A673 (cell line): ENCODE measurements around the gene JCHAIN. TPM values are rescaled to one million over a fixed set of nuclear protein-coding genes. Genes with fewer than 3 reads are reported as not detected.
"Not testable (repeated sequence)": the region's sequence is repeated elsewhere in the genome, so short reads cannot be mapped to it uniquely, and the experiment has no call there.

Source experiments
- BruUV-seq: library from RNA; stranded (reverse); fragments of 400-500 nt; replicated peaks from 2 replicates; lab custom pipeline; 2021; lab: Mats Ljungman, UMichigan
- CTCF ChIA-PET: fragments of 300-600 bp; sonication (Branson Sonifier 250); formaldehyde crosslinking; loops from one replicate; lab custom pipeline; 2022; ENCODE audit warnings: antibody characterized with exemption; lab: Charles Lee
- POLR2A ChIA-PET: fragments of 300-600 bp; sonication (Branson Sonifier 250); formaldehyde crosslinking; loops from one replicate; lab custom pipeline; 2022; ENCODE audit warnings: antibody characterized with exemption; ENCODE audit not compliant: low non-redundant PET; lab: Charles Lee
- DNase-seq: peaks from one replicate; pipeline ENCODE4 v3.0.0-alpha.2; 2015; ENCODE audit warnings: low spot score
- H3K27ac ChIP-seq: fragments of 200-600 bp; sonication (generic); 2 replicates; pipeline ENCODE4 v1.5.1; 2016; ENCODE audit warnings: mixed run types, low read depth, mild to moderate bottlenecking, mixed read lengths, antibody characterized with exemption, low read length; ENCODE audit not compliant: poor library complexity, severe bottlenecking
- H3K27me3 ChIP-seq: fragments of 200-600 bp; sonication (generic); replicated peaks from 2 replicates; pipeline ENCODE4 v1.6.1; 2017; ENCODE audit warnings: mixed run types, low read depth, mild to moderate bottlenecking, mixed read lengths, antibody characterized with exemption, low read length; ENCODE audit not compliant: insufficient read depth, poor library complexity
- H3K36me3 ChIP-seq: fragments of 200-600 bp; sonication (generic); 2 replicates; pipeline ENCODE4 v1.6.1; 2016; ENCODE audit warnings: mixed run types, mild to moderate bottlenecking, mixed read lengths, antibody characterized with exemption, low read length; ENCODE audit not compliant: insufficient read depth, poor library complexity, severe bottlenecking
- H3K4me1 ChIP-seq: fragments of 200-600 bp; sonication (generic); 2 replicates; pipeline ENCODE4 v1.6.1; 2017; ENCODE audit warnings: mixed run types, mild to moderate bottlenecking, mixed read lengths, antibody characterized with exemption, low read length; ENCODE audit not compliant: insufficient read depth, poor library complexity, severe bottlenecking
- H3K4me3 ChIP-seq: fragments of 200-600 bp; sonication (generic); 2 replicates; pipeline ENCODE4 v1.5.1; 2016; ENCODE audit warnings: low read depth, mixed run types, mild to moderate bottlenecking, mixed read lengths, low read length; ENCODE audit not compliant: poor library complexity, severe bottlenecking
- H3K9me3 ChIP-seq: fragments of 200-600 bp; sonication (generic); 2 replicates; pipeline ENCODE4 v1.6.1; 2016; ENCODE audit warnings: mixed run types, low read depth, mild to moderate bottlenecking, mixed read lengths, antibody characterized with exemption, low read length; ENCODE audit not compliant: poor library complexity, severe bottlenecking
- EZH2 ChIP-seq: fragments of 200-600 bp; sonication (generic); IDR thresholded peaks from 2 replicates; pipeline ENCODE4 v1.6.1; 2017; ENCODE audit warnings: borderline replicate concordance, low read depth, mild to moderate bottlenecking, mixed read lengths, antibody characterized with exemption, low read length; ENCODE audit not compliant: poor library complexity, severe bottlenecking
- intact Hi-C: fragments of 100-400 bp; cut with micrococcal nuclease; formaldehyde crosslinking; loops from one replicate; pipeline ENCODE4 v1.10.0; 2022; ENCODE audit not compliant: unreplicated experiment
- total RNA-seq: library from RNA; stranded (reverse); gene quantifications from 2 replicates; pipeline ENCODE4 v1.2.3, GENCODE V29; 2021
- TF ChIP-seq, protein P1 (sequence below): fragments of 300-800, 200-600 bp; sonication (generic); conservative IDR thresholded peaks from 2 replicates; pipeline ENCODE4 v1.5.1; 2017; ENCODE audit warnings: low read depth, mild to moderate bottlenecking, antibody characterized with exemption, low read length, moderate library complexity, mixed read lengths

JCHAIN gene
- total RNA-seq, 1 experiment from 2014 or later: not detected

DNA sequence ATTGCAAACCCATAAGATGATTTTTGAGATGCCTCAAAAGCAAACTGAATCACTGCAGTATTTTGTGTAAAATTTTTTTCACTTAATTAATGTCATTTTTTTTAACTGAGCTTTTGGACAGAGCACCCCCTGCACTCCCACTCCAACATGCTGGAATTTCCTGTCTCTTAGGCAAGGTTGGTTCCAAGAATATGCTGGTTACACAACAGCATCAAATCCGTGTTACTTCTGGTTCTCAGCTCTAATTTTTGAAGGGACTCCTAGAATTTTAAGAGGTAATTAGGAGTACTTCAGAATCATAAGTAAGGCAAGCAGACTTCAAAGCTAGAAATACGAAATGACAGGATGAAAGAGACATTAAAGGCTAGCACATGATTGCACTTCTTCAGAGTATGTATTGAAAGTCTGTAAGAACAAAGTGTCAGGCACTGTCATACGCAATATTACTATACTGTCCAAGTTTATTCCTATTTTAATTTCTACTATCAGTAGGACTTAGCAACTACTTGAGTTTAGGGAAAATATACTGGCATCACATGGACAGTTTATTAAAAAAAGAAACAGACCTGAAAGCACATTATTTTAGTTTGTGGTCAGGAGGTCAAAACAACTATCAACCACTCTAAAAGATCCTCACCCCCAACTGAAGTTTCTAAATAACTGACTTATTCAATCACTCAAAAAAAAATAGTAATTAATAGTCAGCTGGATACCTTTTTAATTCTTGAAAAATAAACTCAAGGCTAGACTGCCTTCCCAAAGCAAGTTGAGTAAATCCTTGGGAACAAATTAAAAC, 1.6 kb upstream of the JCHAIN start:
- Histone ChIP-seq H3K9me3 (no peaks in the 10 kb centered on the region), H3K4me1 (no peaks in the 10 kb centered on the region), H3K27me3 (no peaks in the 10 kb centered on the region), H3K4me3 (no peak overlapping the region), H3K36me3 (no peaks in the 10 kb centered on the region), H3K27ac (no peak overlapping the region)
- POLR2A ChIA-PET: no interaction called here
- CTCF ChIA-PET: no interaction called here
- no peak for DNase-seq
- TF ChIP-seq, protein P1, sequence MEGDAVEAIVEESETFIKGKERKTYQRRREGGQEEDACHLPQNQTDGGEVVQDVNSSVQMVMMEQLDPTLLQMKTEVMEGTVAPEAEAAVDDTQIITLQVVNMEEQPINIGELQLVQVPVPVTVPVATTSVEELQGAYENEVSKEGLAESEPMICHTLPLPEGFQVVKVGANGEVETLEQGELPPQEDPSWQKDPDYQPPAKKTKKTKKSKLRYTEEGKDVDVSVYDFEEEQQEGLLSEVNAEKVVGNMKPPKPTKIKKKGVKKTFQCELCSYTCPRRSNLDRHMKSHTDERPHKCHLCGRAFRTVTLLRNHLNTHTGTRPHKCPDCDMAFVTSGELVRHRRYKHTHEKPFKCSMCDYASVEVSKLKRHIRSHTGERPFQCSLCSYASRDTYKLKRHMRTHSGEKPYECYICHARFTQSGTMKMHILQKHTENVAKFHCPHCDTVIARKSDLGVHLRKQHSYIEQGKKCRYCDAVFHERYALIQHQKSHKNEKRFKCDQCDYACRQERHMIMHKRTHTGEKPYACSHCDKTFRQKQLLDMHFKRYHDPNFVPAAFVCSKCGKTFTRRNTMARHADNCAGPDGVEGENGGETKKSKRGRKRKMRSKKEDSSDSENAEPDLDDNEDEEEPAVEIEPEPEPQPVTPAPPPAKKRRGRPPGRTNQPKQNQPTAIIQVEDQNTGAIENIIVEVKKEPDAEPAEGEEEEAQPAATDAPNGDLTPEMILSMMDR: no peak
- TF ChIP-seq EZH2: no peak
- no TSS peak for BruUV-seq
- intact Hi-C loops: no loop called here

DNA sequence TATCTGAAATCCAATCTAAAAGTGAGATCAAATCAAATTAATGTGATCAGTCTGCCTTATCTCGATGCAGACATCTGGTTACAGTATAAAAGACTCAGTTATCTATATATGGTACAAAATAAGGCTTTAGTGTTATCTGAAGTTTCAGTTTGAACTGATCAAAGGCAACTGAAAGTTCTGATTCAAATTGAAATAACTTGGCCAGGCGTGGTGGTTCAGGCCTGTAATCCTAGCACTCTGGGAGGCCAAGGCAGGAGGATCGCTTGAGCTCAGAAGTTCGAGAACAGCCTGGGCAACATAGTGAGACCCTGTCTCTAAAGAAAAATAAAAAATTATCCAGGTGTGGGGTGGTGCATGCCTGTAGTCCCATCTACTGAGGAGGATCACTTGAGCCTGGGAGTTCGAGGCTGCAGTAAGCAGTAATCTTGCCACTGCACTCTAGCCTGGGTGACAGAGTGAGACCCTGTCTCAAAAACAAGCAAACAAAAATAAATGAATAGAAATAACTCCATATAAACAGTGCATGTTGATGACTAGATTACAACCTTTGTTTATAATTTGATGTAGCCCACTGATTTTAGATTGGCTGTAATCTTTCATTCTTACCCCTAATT, 4.9 kb downstream of the JCHAIN start:
- BruUV-seq, intact Hi-C loops: not testable (repeated sequence)

DNA sequence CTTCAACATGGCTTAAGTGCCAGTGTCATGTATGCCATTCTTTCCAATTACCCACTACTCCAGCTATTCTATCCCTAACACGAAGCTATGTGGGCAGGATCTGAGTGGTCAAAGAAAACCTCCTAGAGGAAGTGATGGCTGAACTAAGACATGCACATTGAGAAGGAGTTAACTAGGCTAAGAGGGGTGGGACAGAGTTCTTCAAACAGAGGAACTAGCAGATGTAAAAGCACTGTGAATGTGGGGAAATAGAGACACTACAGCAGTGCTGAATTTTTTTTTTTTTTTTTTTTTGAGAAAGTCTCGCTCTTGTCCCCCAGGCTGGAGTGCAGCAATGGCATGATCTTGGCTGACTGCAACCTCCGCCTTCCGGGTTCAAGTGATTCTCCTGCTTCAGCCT, 6.2 kb downstream of the JCHAIN start:
- CTCF ChIA-PET: no interaction called here
- intact Hi-C loops: no loop called here
- POLR2A ChIA-PET: no interaction called here
- no peaks in the 10 kb centered on the region for H3K9me3 ChIP-seq
- DNase-seq: no peak
- H3K27ac ChIP-seq: no peak overlapping the region
- no peaks in the 10 kb centered on the region for H3K27me3 ChIP-seq
- no peak overlapping the region for H3K4me3 ChIP-seq
- no peaks in the 10 kb centered on the region for H3K36me3 ChIP-seq
- no TSS peak for BruUV-seq
- TF ChIP-seq, protein P1: no peak
- no peak for TF ChIP-seq EZH2
- H3K4me1 ChIP-seq: no peaks in the 10 kb centered on the region

More for the DNA sequence above, 4.9 kb downstream of the JCHAIN start:
- CTCF ChIA-PET, DNase-seq, POLR2A ChIA-PET, H3K9me3 ChIP-seq, H3K27ac ChIP-seq, H3K36me3 ChIP-seq, H3K4me1 ChIP-seq, H3K4me3 ChIP-seq, H3K27me3 ChIP-seq: not testable (repeated sequence)
